GM21786 (cell line): ENCODE measurements around the gene CSNK1G3.

Experiments used
- ATAC-seq: cut with Tn5 transposase; IDR thresholded peaks from one replicate; pipeline ENCODE4 v1.9.1; 2021; ENCODE audit not compliant: unreplicated experiment

CSNK1G3 gene

DNA sequence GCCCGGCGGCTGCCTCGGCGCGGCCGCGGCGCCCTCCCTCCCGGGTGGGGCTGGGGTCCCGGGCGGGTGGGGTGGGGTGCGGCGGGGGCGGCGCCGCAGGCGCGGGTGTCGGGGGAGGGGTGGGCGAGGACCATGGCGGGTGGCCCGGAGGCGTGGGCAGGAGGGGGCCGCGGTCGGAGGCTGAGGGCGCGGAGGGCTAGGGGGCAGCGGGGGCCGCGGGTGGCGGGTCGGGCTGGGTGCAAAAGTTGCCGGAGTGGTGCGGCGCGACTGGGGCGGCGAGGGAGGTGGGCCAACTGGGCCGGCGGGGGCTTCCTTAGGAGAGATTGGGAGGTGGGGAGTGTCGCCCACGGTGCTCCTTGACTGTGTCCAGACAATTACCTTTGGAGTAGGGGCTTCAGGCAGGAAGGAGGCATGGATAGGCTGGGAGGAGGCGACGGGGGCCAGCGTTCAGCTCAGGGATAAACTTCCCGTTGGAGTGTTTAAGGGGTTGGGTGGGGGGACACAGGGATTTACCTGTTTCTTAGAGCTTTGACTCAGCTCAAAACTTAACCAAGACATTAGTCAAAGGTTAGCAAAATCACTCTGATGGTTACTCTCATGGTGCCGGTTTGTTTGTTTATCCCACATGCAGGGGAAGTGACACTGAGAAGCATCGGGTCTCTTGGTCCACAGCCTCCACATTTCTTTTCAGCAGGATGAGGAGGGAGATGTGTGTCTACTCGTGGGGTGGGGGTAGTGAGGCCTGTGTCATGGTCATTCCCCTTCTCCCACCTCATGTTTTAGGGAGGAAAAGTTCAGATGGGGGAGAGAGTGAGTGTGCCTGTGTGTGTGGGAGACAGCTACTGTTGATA, 859 bp downstream of the CSNK1G3 start:
- peak; percentile 16 for ATAC-seq

DNA sequence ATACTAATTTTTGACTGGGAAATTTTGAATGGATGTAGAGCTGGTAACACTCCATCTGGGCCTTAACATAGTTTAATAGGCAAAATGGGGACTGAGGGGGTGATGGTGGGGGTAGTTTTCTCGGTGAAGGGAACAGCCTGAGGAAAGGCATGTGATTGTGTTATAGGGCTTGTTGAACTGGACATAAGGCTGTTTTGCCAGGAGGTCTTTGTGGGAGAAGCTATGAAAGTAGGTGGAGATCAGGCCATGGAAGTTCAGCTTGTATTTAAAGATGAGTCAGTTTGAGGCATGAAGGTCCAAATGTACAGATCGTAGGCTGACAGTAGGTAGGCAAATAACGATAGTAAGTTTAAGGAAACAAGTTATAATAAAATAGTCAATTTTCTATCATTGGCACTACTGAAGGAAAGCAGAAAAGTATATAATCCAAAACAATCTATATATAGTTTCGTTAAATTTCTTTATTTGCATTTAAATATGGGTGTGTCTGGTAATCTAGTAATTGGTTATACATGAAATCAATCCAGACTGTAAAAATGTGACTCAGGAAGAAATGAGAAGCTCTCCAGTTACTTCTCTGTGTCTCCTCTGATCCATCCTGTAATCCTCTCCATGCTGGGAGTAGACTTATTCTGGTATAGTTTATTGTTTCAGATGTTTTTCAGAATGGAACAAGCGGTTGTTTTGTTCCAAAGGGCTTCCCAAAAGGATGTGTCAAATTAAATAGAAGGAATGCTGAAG, 2.8 kb downstream of the CSNK1G3 start:
- ATAC-seq = no peak

- no peak for ATAC-seq
These were observed 3.9 kb downstream of the CSNK1G3 start for GRCh38 chr5:123515904-123516303.

GRCh38 chr5:123517476-123517875, 5.5 kb downstream of the CSNK1G3 start:
- ATAC-seq = peak; percentile 27

- peak; percentile 27 for ATAC-seq
These were observed 6.1 kb downstream of the CSNK1G3 start for GRCh38 chr5:123518111-123518510.

DNA sequence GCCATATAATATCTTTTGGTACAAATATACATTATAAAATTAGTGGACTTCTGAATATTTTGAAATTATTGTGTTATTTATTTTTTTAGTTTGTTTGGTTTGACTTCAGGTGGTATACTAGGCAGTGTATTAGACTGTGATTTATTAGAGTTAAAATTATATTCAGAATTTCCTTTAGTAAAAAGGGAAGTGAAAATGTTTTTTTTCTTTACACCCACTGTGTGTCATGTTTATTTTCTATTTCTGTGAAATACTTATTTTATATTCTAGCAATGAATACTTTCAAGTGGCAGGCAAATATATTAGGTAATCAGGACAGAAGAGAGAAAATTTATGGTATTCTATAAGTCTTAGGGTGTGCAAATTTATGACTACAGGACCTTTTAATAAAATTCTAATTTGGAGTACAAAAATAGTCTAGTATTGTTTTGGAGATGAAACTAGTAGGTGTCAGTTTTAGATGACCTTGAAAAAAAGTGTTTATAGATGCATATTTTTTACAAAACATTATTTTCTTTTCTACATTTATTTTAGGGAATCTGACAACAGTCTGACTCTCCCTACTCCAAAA, 8.8 kb downstream of the CSNK1G3 start:
- peak; percentile 53 for ATAC-seq

- no peak for ATAC-seq
These were observed 12.2 kb downstream of the CSNK1G3 start for GRCh38 chr5:123524146-123524545.

GRCh38 chr5:123527190-123527589, 15.2 kb downstream of the CSNK1G3 start:
- ATAC-seq = peak; percentile 62

DNA sequence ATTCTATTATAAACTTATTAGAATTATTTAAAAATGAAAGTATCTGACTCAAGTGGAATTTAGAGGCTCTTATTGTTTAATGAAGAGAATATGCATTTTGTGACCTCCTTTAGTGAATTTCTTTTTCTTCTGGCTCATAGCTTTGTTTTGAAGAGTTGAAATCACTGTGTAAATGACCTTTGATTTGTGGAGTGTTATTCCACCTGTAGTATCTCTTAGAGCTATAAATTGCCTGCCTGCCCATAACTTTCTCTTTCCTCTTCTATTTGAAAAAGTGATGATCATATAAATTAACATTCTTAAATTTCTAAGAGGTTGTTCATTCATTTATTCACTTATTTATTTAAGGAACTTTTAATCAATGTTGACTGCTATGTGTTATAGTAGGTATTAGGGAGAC, 16.1 kb downstream of the CSNK1G3 start:
- ATAC-seq = no peak

- ATAC-seq = no peak
These were observed 16.9 kb downstream of the CSNK1G3 start for GRCh38 chr5:123528878-123529277.

DNA sequence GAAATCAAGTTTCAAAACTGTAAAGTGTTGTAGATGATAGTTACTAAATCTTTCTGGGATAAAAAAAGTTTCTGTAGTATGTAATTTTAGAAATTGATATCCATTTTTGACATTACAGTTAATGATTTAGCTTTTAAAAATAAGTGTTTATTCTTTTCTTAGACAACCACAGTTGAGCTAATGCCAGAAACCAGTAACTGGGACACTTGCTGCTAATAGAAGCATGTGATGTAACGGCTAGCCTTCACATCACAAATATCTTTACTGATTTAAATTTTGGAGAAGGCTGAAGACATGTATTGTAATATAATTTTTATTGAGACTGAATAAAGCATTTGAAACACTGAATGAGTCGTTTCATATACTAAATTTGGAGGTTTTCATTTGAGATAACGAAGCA, 18.8 kb downstream of the CSNK1G3 start:
- ATAC-seq = no peak

GRCh38 chr5:123535648-123536047, 23.7 kb downstream of the CSNK1G3 start:
- ATAC-seq = no peak

GRCh38 chr5:123537256-123537655, 25.3 kb downstream of the CSNK1G3 start:
- ATAC-seq = no peak

GRCh38 chr5:123537845-123538244, 25.9 kb downstream of the CSNK1G3 start:
- no peak for ATAC-seq

DNA sequence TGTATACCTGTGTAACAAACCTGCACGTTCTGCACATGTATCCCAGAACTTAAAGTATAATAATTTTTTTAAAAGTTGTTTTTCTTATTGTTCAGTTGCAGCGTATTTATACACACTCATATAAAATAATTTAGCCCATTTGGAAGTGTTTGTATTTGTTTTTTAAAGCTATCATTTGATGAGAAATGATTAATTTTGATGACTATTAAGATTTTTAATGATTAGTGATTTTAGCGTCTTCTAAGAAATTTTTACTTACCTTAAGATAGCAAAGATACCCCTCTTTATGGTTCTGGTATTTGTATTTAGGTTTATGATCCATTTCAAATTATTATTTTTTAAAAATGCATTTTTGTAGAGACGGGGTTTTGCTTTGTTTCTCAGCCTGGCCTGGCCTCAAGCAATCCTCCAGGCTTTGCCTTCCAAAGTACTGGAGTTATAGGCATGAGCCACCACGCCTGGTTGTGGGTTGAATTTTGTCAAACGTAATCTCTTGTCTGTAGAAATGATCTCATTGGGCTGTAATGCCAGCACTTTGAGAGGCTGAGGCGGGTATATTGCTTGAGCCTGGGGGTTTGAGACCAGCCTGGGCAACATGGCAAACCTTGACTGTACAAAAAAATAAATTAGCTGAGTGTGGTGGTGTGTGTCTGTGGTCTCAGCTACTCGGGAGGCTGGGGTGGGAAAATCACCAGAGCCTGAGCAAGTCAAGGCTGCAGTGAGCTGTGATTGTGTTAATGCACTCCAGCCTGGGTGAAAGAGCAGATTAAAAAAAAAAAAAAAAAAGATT, 26.9 kb downstream of the CSNK1G3 start:
- ATAC-seq = no peak

DNA sequence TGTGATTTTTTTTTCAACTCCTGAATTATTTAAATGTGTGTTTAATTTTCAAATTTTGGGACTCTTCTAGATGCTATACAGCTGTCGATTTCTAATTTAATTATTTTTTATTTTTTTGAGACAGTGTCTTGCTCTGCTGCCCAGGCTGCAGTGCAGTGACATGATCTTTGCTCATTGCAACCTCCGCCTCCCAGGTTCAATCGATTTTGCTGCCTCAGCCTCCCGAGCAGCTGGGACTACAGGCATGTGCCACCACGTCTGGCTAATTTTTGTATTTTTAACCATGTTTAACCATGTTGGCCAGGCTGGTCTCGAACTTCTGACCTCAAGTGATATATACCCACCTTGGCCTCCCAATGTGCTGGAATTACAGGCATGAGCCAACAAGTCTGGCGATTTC, 28.6 kb downstream of the CSNK1G3 start:
- ATAC-seq = no peak

GRCh38 chr5:123543438-123543837, 31.5 kb downstream of the CSNK1G3 start:
- ATAC-seq = no peak

- no peak for ATAC-seq
These were observed 33.5 kb downstream of the CSNK1G3 start for GRCh38 chr5:123545506-123545905.

GRCh38 chr5:123546657-123547056, 34.7 kb downstream of the CSNK1G3 start:
- ATAC-seq = no peak

DNA sequence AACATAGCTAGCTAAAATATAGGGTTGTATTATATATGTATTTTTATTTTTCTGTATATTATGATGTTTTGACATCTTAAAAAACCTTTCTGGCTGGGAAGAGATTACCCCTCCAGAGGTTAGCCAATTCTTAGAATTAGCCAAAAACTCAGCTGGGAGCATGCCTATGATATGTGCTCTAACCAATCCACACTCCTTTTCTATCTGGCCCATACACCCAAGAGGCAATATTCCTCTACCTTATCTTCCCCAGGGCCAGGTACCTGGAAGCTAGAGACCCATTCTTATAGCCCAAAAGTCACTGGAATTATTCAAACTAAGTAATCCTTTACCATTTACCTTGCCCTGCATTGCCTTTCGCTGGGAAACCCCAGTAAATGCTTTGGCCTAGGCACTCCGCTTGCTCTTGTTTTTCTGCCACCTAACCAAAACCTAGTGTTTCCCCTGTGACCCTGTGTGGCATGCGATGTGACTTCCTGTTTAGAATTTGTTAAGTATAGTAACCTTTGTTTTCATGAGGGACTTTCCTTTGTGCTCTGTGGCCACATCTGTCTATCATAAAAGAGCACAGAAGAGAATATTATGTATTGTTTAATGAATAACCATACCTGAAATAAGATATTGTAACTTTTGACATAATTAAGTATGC, 37.4 kb downstream of the CSNK1G3 start:
- ATAC-seq = peak; percentile 99

GRCh38 chr5:123554601-123555000, 42.6 kb downstream of the CSNK1G3 start:
- ATAC-seq = no peak
